AG08396 (cell line): ENCODE results near the gene TDRD9.

Experiments used
- DNase-seq: peaks from one replicate; pipeline ENCODE4 v3.0.0; 2012; ENCODE audit warnings: low spot score, mixed read lengths

Gene TDRD9

GRCh38 chr14:104025534-104025933, 97.3 kb downstream of the TDRD9 start:
- DNase-seq = no peak

GRCh38 chr14:104026024-104026423, 97.8 kb downstream of the TDRD9 start:
- no peak for DNase-seq

- no peak for DNase-seq
These were observed 102.7 kb downstream of the TDRD9 start for GRCh38 chr14:104030958-104031357.

GRCh38 chr14:104031384-104031783, 103.1 kb downstream of the TDRD9 start:
- DNase-seq = no peak

- DNase-seq = no peak
These were observed 106.9 kb downstream of the TDRD9 start for GRCh38 chr14:104034976-104035699.

- no peak for DNase-seq
These were observed 108.0 kb downstream of the TDRD9 start for GRCh38 chr14:104036212-104036611.

- no peak for DNase-seq
These were observed 108.8 kb downstream of the TDRD9 start for GRCh38 chr14:104037074-104037473.

GRCh38 chr14:104037903-104038302, 109.6 kb downstream of the TDRD9 start:
- DNase-seq = no peak

- no peak for DNase-seq
These were observed 111.0 kb downstream of the TDRD9 start for GRCh38 chr14:104039214-104039613.

GRCh38 chr14:104040539-104040938, 112.3 kb downstream of the TDRD9 start:
- DNase-seq = no peak

GRCh38 chr14:104041430-104042104, 113.3 kb downstream of the TDRD9 start:
- DNase-seq = no peak

- no peak for DNase-seq
These were observed 115.8 kb downstream of the TDRD9 start for GRCh38 chr14:104044016-104044415.

- no peak for DNase-seq
These were observed 119.5 kb downstream of the TDRD9 start for GRCh38 chr14:104047761-104048160.

GRCh38 chr14:104048758-104049507, 120.7 kb downstream of the TDRD9 start:
- DNase-seq = no peak

GRCh38 chr14:104049576-104050240, 121.5 kb downstream of the TDRD9 start:
- no peak for DNase-seq

- no peak for DNase-seq
These were observed 123.0 kb downstream of the TDRD9 start for GRCh38 chr14:104051092-104051813.

GRCh38 chr14:104054222-104054905, 126.1 kb downstream of the TDRD9 start:
- no peak for DNase-seq

GRCh38 chr14:104062281-104062680, 134.0 kb downstream of the TDRD9 start:
- DNase-seq = no peak

GRCh38 chr14:104064003-104064402, 135.7 kb downstream of the TDRD9 start:
- DNase-seq = no peak

GRCh38 chr14:104066279-104066678, 138.0 kb downstream of the TDRD9 start:
- no peak for DNase-seq

- no peak for DNase-seq
These were observed 138.6 kb downstream of the TDRD9 start for GRCh38 chr14:104066719-104067295.
